HepG2 (cell line): ENCODE measurements around the gene SYNE1. TPM values are rescaled to one million over a fixed set of nuclear protein-coding genes. Genes with fewer than 3 reads are reported as not detected.

Experiments used
- BORCS8-MEF2B ChIP-seq: sonication (generic); formaldehyde crosslinking; IDR thresholded peaks from 2 replicates; pipeline ENCODE4 v1.8.0; 2022; ENCODE audit warnings: mild to moderate bottlenecking, missing genetic modification reagents
- CHD4 ChIP-seq: fragments of 200-600 bp; sonication (generic); IDR thresholded peaks from 2 replicates; pipeline ENCODE4 v1.7.0; 2017; ENCODE audit warnings: mild to moderate bottlenecking, low read length, borderline replicate concordance
- FOXM1 ChIP-seq: sonication (generic); formaldehyde crosslinking; IDR thresholded peaks from 2 replicates; pipeline ENCODE4 v1.5.0; 2020; ENCODE audit warnings: missing genetic modification reagents
- HOXA7 ChIP-seq: sonication (generic); formaldehyde crosslinking; IDR thresholded peaks from 2 replicates; pipeline ENCODE4 v1.8.1; 2022; ENCODE audit warnings: mild to moderate bottlenecking, missing genetic modification reagents, moderate library complexity
- PCBP2 ChIP-seq: fragments of 200-400 bp; formaldehyde crosslinking; optimal IDR thresholded peaks from 2 replicates; pipeline ENCODE3; 2018; ENCODE audit warnings: low read length, low read depth; ENCODE audit not compliant: poor library complexity, severe bottlenecking
- TCF7 ChIP-seq: sonication (generic); IDR thresholded peaks from 2 replicates; pipeline ENCODE4 v1.6.1; 2016; ENCODE audit warnings: antibody characterized with exemption, low read depth
- ZKSCAN8 ChIP-seq: IDR thresholded peaks from 2 replicates; pipeline ENCODE4 v1.6.1; 2016; ENCODE audit warnings: borderline replicate concordance, missing genetic modification reagents, missing compliant biosample characterization
- ZNF136 ChIP-seq: sonication (generic); formaldehyde crosslinking; IDR thresholded peaks from 2 replicates; pipeline ENCODE4 v1.8.1; 2022; ENCODE audit warnings: low read depth, mild to moderate bottlenecking, moderate library complexity, missing genetic modification reagents
- ZNF292 ChIP-seq: sonication (generic); formaldehyde crosslinking; IDR thresholded peaks from 2 replicates; pipeline ENCODE4 v1.8.1; 2022; ENCODE audit warnings: mild to moderate bottlenecking, low read depth, missing genetic modification reagents, borderline replicate concordance
- ZNF646 ChIP-seq: sonication (generic); formaldehyde crosslinking; IDR thresholded peaks from 2 replicates; pipeline ENCODE4 v1.9.0; 2021; ENCODE audit warnings: mild to moderate bottlenecking, missing genetic modification reagents
- ZSCAN12 ChIP-seq: sonication (generic); formaldehyde crosslinking; IDR thresholded peaks from 2 replicates; pipeline ENCODE4 v1.9.0; 2021; ENCODE audit warnings: mild to moderate bottlenecking, missing genetic modification reagents
- polyA plus RNA-seq, 8 experiments: library from polyadenylated mRNA; depleted of rRNA in 3 of 8; stranded (reverse) in 7 of 8; unstranded in 1 of 8; fragments of >200 nt; fragmentation: Illumina TruSeq in 4 of 8; extraction: Trizol in 4 of 8; gene quantifications; 2 replicates each; pipeline versions ENCODE4 v1.2.1 to v1.2.3, GENCODE V29; 2011 to 2016; ENCODE audit warnings: low read depth in 4 of 8, missing spikeins in 1 of 8, mixed read lengths in 1 of 8; ENCODE audit not compliant: insufficient read depth in 1 of 8
- total RNA-seq, 5 experiments: library from RNA; depleted of rRNA; stranded (reverse); fragments of >200 nt; fragmentation: Illumina TruSeq; extraction: Trizol; gene quantifications; 2 replicates each; pipeline ENCODE4 v1.2.3, GENCODE V29; 2016; ENCODE audit warnings: low read depth in 1 of 5
- TF ChIP-seq, protein P1 (sequence below): fragments of 450-650 bp; IDR thresholded peaks from 2 replicates; pipeline ENCODE4 v1.6.1; 2017; ENCODE audit warnings: mild to moderate bottlenecking

The SYNE1 gene
- total and polyA plus RNA-seq, 2 of the 13 experiments (the other 11 are each of a cell fraction or from before 2014, with no cell fraction given), result 5.5 to 15.9 TPM

DNA sequence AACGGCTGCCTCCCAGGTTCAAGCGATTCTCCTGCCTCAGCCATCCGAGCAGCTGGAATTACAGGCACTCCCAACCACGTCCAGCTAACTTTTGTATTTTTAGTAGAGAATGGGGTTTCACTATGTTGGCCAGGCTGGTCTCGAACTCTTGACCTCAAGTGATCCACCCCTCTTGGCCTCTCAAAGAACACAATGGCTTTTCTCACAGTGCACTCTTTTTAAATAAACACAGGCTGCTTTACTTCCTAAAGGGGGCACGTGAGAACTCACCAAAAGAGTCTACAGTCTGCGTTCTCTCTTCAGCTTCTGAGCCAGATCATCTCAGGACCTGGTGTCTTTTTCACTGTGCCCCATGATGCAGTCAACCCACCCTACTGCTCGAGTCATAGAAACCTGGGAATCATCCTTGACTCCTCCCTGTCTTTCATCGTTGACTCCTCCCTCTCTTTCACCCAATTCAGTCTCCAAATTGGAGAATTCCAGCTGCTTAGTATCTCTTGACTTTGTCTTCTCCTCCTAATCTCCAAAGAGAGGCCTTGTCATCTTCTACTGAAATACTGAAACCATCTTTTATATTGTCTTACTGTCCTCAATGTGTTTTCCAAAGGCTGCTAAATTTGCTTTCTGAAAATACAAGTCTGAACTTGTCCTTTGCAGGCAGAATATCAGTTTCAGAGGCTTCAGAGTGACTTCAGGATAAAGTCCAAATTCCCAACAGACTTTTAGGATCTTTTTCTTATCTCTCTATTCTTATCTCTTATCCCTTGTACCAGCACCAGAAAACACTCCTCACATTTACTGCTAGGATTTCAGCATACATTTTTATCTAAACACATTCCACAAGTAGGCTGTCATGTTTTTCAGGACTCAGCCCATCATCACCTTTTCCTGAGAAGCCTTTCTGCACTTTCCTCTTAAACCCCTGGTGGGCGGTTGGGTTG lies 323.4 kb downstream of the SYNE1 start (continued):
- TF ChIP-seq ZNF646 (CRISPR knock-in tag), result no peak
- no peak for TF ChIP-seq ZNF136 (CRISPR knock-in tag)
- TF ChIP-seq ZNF292 (CRISPR knock-in tag), result peak; percentile 27; the same call in 1 of the 2 replicates
- TF ChIP-seq, protein P1, sequence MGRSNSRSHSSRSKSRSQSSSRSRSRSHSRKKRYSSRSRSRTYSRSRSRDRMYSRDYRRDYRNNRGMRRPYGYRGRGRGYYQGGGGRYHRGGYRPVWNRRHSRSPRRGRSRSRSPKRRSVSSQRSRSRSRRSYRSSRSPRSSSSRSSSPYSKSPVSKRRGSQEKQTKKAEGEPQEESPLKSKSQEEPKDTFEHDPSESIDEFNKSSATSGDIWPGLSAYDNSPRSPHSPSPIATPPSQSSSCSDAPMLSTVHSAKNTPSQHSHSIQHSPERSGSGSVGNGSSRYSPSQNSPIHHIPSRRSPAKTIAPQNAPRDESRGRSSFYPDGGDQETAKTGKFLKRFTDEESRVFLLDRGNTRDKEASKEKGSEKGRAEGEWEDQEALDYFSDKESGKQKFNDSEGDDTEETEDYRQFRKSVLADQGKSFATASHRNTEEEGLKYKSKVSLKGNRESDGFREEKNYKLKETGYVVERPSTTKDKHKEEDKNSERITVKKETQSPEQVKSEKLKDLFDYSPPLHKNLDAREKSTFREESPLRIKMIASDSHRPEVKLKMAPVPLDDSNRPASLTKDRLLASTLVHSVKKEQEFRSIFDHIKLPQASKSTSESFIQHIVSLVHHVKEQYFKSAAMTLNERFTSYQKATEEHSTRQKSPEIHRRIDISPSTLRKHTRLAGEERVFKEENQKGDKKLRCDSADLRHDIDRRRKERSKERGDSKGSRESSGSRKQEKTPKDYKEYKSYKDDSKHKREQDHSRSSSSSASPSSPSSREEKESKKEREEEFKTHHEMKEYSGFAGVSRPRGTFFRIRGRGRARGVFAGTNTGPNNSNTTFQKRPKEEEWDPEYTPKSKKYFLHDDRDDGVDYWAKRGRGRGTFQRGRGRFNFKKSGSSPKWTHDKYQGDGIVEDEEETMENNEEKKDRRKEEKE, result no peak
- no peak for TF ChIP-seq ZKSCAN8 (CRISPR knock-in tag)
- no peak for TF ChIP-seq BORCS8-MEF2B (CRISPR knock-in tag)
- no peak; the same call in 1 of the 2 replicates for TF ChIP-seq CHD4
- TF ChIP-seq ZSCAN12 (CRISPR knock-in tag), result no peak
- no peak for TF ChIP-seq FOXM1 (CRISPR knock-in tag)
- no peak for TF ChIP-seq PCBP2
- no peak for TF ChIP-seq HOXA7 (CRISPR knock-in tag)
- no peak for TF ChIP-seq TCF7
